Thyroid gland (tissue), 4 donors: ENCODE results near the gene FOXD2. TPM values are rescaled to one million over a fixed set of nuclear protein-coding genes. Genes with fewer than 3 reads are reported as not detected.
A peak's percentile ranks its signal among the peaks of the same experiment; 100 is the strongest.

Experiments used
- DNase-seq, 2 donors: peaks; one replicate each; pipeline ENCODE4 v3.0.0-alpha.2; 2019
- H3K27ac ChIP-seq, 3 donors: fragments of 200-600 bp; sonication (generic); 1 replicate in 2 of 3; 2 replicates in 1 of 3; pipeline ENCODE4 v1.5.1; 2016 to 2019; ENCODE audit warnings: mild to moderate bottlenecking in 1 of 3, moderate library complexity in 1 of 3
- H3K27me3 ChIP-seq: fragments of 200-600 bp; sonication (generic); one replicate; pipeline ENCODE4 v1.5.1; 2019
- H3K36me3 ChIP-seq, 2 donors: fragments of 200-600 bp; sonication (generic); one replicate each; pipeline ENCODE4 v1.5.1; 2016 to 2019
- H3K4me1 ChIP-seq, 2 donors: fragments of 200-600 bp; sonication (generic); one replicate each; pipeline ENCODE4 v1.5.1; 2017 to 2019
- H3K4me3 ChIP-seq, 3 donors: fragments of 200-600 bp; sonication (generic); replicated peaks in 1 of 3; 1 replicate in 2 of 3; 2 replicates in 1 of 3; pipeline ENCODE4 v1.5.1; 2016; ENCODE audit warnings: mild to moderate bottlenecking in 1 of 3
- H3K9me3 ChIP-seq: fragments of 200-600 bp; sonication (generic); one replicate; pipeline ENCODE4 v1.5.1; 2017
- CTCF ChIP-seq, 6 experiments: fragments of 200-600 bp in 3 of 6; fragments of 450-650 bp in 3 of 6; sonication (generic) in 3 of 6; IDR thresholded peaks; one replicate each; pipeline ENCODE4 v1.5.1; 2016 to 2019; ENCODE audit warnings: antibody characterized with exemption in 6 of 6, mild to moderate bottlenecking in 2 of 6, inconsistent platforms in 1 of 6, moderate library complexity in 1 of 6
- POLR2A ChIP-seq, 2 donors: fragments of 450-650 bp; IDR thresholded peaks; one replicate each; pipeline ENCODE4 v1.6.1; 2017; ENCODE audit warnings: antibody characterized with exemption in 2 of 2, mild to moderate bottlenecking in 2 of 2, moderate library complexity in 1 of 2
- WGBS, 2 donors: methylation state at CpG; one replicate each; pipeline ENCODE4 v1.1.5; 2017; 5-methylcytosine and 5-hydroxymethylcytosine counted together
- intact Hi-C: fragments of 100-400 bp; cut with DNase I; formaldehyde crosslinking; loops from one replicate; pipeline ENCODE4 v1.15.1; 2023
- total RNA-seq, 4 donors: library from RNA; depleted of rRNA; stranded (reverse); fragments of >200 nt; gene quantifications; one replicate each; pipeline ENCODE4 v1.2.3, GENCODE V29; 2016

Gene FOXD2
- total RNA-seq, 4 donors from 2014 or later: 0.11 to 0.54 TPM; not detected in 2

GRCh38 chr1:47469390-47469759, 31.5 kb downstream of the FOXD2 start:
- Histone ChIP-seq H3K9me3 (no peaks in the 10 kb centered on the region), H3K4me1 (no peaks in the 10 kb centered on the region), H3K27ac (no peak overlapping the region), H3K36me3 (no peaks in the 10 kb centered on the region), H3K4me3 (no peak overlapping the region), H3K27me3 (no peaks in the 10 kb centered on the region)
- intact Hi-C loops: no loop called here
- 60 to 65% methylated on average over 2 of the region's 2 CpGs for WGBS, 2 donors
- TF ChIP-seq CTCF (IDR thresholded peaks at IDR 0.05) (no peak), POLR2A (IDR thresholded peaks at IDR 0.05) (no peak)
- no peak for DNase-seq

- no peak overlapping the region for H3K27ac ChIP-seq
- no peaks in the 10 kb centered on the region for H3K9me3 ChIP-seq
- 84 to 86% methylated on average over 7 of the region's 7 CpGs for WGBS, 2 donors
- no peaks in the 10 kb centered on the region for H3K36me3 ChIP-seq
- no peak for DNase-seq
- H3K27me3 ChIP-seq: no peaks in the 10 kb centered on the region
- no peak overlapping the region for H3K4me3 ChIP-seq
- H3K4me1 ChIP-seq: no peaks in the 10 kb centered on the region
- TF ChIP-seq CTCF (IDR thresholded peaks at IDR 0.05) (no peak), POLR2A (IDR thresholded peaks at IDR 0.05) (no peak)
- intact Hi-C loops: no loop called here
Observed at GRCh38 chr1:47469910-47470309, 32.1 kb downstream of the FOXD2 start.

GRCh38 chr1:47471163-47471562, 33.3 kb downstream of the FOXD2 start:
- no peak for TF ChIP-seq POLR2A (IDR thresholded peaks at IDR 0.05)
- TF ChIP-seq CTCF (IDR thresholded peaks at IDR 0.05): no peak
- 67 to 89% methylated on average over 5 of the region's 5 CpGs for WGBS, 2 donors
- intact Hi-C loops: no loop called here
- H3K4me3 ChIP-seq: no peak overlapping the region
- H3K27me3 ChIP-seq: no peaks in the 10 kb centered on the region
- H3K36me3 ChIP-seq: no peaks in the 10 kb centered on the region
- no peaks in the 10 kb centered on the region for H3K4me1 ChIP-seq
- no peaks in the 10 kb centered on the region for H3K9me3 ChIP-seq
- no peak overlapping the region for H3K27ac ChIP-seq
- DNase-seq: peak; percentile 4 to 11

DNA sequence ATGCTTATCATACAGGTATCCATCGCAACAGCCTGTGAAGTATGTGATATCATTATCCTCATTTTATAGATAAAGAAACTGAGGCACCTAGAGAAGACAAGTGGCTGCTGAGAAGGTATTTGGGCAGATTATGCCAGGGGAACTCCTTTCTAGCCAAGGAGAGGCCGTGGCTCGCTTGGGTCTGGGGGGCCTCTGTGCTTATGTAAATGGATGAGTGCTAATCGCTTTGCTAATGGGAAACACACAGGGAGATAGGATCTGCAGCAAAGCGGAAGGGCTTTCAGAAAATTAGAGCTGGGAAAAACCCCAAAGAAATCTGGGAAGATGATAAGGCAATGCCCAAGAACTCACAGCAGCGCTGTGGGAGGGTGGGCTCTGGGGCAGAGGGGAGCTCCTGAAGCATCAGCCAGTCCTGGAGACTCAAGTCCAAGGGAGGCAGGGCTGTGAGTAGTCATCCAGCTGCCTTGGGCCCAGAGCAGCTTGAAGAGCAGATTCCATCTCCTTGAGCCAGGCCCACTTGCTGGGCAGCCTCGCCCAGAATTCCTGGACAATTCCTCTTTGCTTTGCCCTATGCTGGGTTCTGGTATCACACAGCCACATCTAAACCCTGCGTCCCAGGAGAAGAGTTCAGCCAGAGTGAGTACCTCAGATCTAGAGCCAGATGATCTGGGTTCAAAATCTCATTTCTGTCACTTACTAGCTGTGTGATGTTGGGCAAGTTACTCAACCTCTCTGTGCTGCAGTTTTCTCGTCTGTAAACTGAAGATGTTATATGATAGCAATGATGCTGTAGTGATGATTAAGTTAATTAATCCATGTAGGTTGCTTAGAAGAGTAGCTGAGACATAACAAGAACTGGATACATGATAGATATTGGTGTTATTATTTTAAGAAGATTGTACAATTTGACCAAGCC, 36.7 kb downstream of the FOXD2 start:
- WGBS, 2 donors: 59 to 63% methylated on average over 9 of the region's 9 CpGs
- intact Hi-C loops: no loop called here
- no peak for DNase-seq
- no peaks in the 10 kb centered on the region for H3K36me3 ChIP-seq
- no peaks in the 10 kb centered on the region for H3K9me3 ChIP-seq
- no peaks in the 10 kb centered on the region for H3K4me1 ChIP-seq
- no peaks in the 10 kb centered on the region for H3K27me3 ChIP-seq
- H3K4me3 ChIP-seq: no peak overlapping the region
- H3K27ac ChIP-seq: no peak overlapping the region
- TF ChIP-seq CTCF (IDR thresholded peaks at IDR 0.05): no peak
- TF ChIP-seq POLR2A (IDR thresholded peaks at IDR 0.05): no peak

GRCh38 chr1:47477595-47478080, 39.8 kb downstream of the FOXD2 start:
- WGBS, 2 donors: 91 to 100% methylated on average over 3 of the region's 3 CpGs
- Histone ChIP-seq H3K4me3 (no peak overlapping the region), H3K36me3 (no peaks in the 10 kb centered on the region), H3K27ac (no peak overlapping the region), H3K9me3 (no peaks in the 10 kb centered on the region), H3K27me3 (no peaks in the 10 kb centered on the region), H3K4me1 (no peaks in the 10 kb centered on the region)
- intact Hi-C loops: no loop called here
- no peak for DNase-seq
- TF ChIP-seq POLR2A (IDR thresholded peaks at IDR 0.05) (no peak), CTCF (IDR thresholded peaks at IDR 0.05) (no peak)
